Kidney (tissue), 14 donors: ENCODE measurements around the gene TTC6. TPM values are rescaled to one million over a fixed set of nuclear protein-coding genes. Genes with fewer than 3 reads are reported as not detected.

Experiments used
- DNase-seq, 5 donors: peaks; one replicate each; pipeline ENCODE4 v3.0.0-alpha.2; 2013 to 2020
- FAIRE-seq: peaks from 2 replicates; lab custom pipeline; 2012; peaks lifted over from hg19 to GRCh38; lab: Jason Lieb, UNC
- H3K27ac ChIP-seq, 2 donors: one replicate each; pipeline ENCODE4 v1.7.0; 2013; ENCODE audit warnings: low read depth in 2 of 2, low read length in 2 of 2, inconsistent platforms in 1 of 2
- H3K27me3 ChIP-seq: one replicate; pipeline ENCODE4 v1.7.1; 2013; ENCODE audit warnings: low read length, inconsistent platforms; ENCODE audit not compliant: control insufficient read depth, insufficient read depth
- H3K36me3 ChIP-seq, 3 donors: one replicate each; pipeline versions ENCODE4 v1.7.0 to v1.7.1; 2013; ENCODE audit warnings: low read length in 3 of 3, control low read depth in 1 of 3, inconsistent platforms in 1 of 3; ENCODE audit not compliant: insufficient read depth in 3 of 3, control insufficient read depth in 2 of 3
- H3K4me1 ChIP-seq, 3 donors: one replicate each; pipeline versions ENCODE4 v1.7.0 to v1.7.1; 2013; ENCODE audit warnings: low read length in 3 of 3, inconsistent platforms in 1 of 3, low read depth in 1 of 3; ENCODE audit not compliant: control insufficient read depth in 2 of 3, insufficient read depth in 2 of 3
- H3K4me3 ChIP-seq, 3 donors: one replicate each; pipeline versions ENCODE4 v1.7.0 to v1.8.1; 2013; ENCODE audit warnings: low read length in 3 of 3, control low read depth in 1 of 3, inconsistent platforms in 1 of 3
- H3K9ac ChIP-seq, 3 donors: one replicate each; pipeline versions ENCODE4 v1.7.0 to v1.7.1; 2013; ENCODE audit warnings: low read length in 3 of 3, control low read depth in 1 of 3, inconsistent platforms in 1 of 3
- H3K9me3 ChIP-seq, 3 donors: one replicate each; pipeline versions ENCODE4 v1.7.0 to v1.7.1; 2013; ENCODE audit warnings: low read length in 3 of 3, control low read depth in 1 of 3, inconsistent platforms in 1 of 3; ENCODE audit not compliant: control insufficient read depth in 2 of 3, insufficient read depth in 1 of 3
- CTCF ChIP-seq: IDR thresholded peaks from 3 replicates; pipeline ENCODE4 v1.5.1; 2012; ENCODE audit warnings: mild to moderate bottlenecking, moderate library complexity, borderline replicate concordance; ENCODE audit not compliant: insufficient read depth; ENCODE audit errors: extremely low read depth
- intact Hi-C: fragments of 100-400 bp; cut with DNase I; formaldehyde crosslinking; loops from one replicate; pipeline ENCODE4 v1.11.1; 2022
- polyA plus RNA-seq: library from polyadenylated mRNA; stranded (reverse); fragments of 350-450 nt; fragmentation: Illumina TruSeq; extraction: RNeasy Lipid Tissue Mini Kit (QIAGEN cat#74804); gene quantifications from one replicate; pipeline ENCODE4 v1.2.3, GENCODE V29; 2014; ENCODE audit warnings: low read depth, low replicate concordance; ENCODE audit not compliant: insufficient read depth
- total RNA-seq: library from RNA; stranded (reverse); fragmentation: NEBNext Ultra II Directional; extraction: Animal tissue kit (Norgen Biotek cat#: 25700); gene quantifications from one replicate; pipeline ENCODE4 v1.2.1, GENCODE V29; 2021
- donor health status: control.
- donor health status: control.
- donor health status: control.
- donor health status: control.
- donor health status: control.
- donor health status: DM: yes; HTN: yes; CAD: no.
- donor health status: Normal renal cell carcinoma (clear cell type).

TTC6 gene
- total and polyA plus RNA-seq, 2 donors from 2014 or later = not detected

DNA sequence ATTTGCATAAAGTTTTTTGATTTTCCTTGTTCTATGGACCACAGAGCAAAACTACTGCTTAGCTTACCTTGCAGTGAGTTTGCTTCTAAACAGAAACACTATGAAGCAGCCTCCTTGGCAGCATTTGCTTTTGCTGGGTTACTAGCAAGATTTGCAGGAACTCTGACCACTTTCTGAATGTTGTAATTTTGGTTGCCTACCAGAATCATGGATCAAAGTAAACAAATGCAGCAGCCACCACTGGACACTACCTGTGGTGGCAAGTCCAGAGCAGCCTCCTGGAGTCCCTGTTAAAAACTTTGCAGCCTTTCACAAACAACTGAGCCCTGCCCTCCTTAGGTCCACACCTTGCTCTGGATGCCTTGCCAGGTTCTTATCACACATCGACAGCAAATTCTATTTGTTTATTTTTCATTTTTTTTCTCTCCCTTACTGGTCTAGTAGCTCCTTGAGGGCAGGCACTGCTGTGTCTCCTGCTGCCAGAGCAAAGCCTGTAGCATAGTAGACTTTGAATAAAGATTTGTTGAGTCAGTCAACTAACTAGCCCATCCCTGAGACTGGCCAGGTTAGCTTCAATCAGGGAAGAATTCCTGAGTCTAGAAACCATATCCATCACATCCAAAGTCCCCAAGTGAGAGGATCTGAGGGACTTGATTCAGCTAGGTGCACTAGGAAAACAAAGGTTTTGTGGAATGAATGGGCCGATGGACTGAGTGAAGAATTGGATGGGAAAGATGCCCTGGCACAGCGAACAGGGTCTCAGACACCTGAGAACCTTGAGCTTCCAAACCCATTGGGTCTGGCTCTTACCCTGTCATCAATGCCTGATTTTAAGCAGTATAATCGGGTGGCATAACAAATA is 5.7 kb downstream of the TTC6 start:
- intact Hi-C loops = no loop called here
- Histone ChIP-seq H3K9ac (no peak overlapping the region), H3K4me1 (peaks cover 0 to 3% (median 0%) of the 10 kb centered on the region in 3 donors), H3K36me3 (no peaks in the 10 kb centered on the region), H3K27me3 (peaks cover 91% of the 10 kb centered on the region), H3K9me3 (no peaks in the 10 kb centered on the region), H3K27ac (no peak overlapping the region), H3K4me3 (no peak overlapping the region)
- peak in 1 of 5 donors; percentile 17 for DNase-seq
- no peak for FAIRE-seq
- TF ChIP-seq CTCF = no peak

- no peak overlapping the region for H3K9ac ChIP-seq
- DNase-seq (peak in 1 of 5 donors; percentile 8), FAIRE-seq (no peak)
- peaks cover 86% of the 10 kb centered on the region for H3K27me3 ChIP-seq
- no peak overlapping the region for H3K27ac ChIP-seq
- H3K9me3 ChIP-seq = no peaks in the 10 kb centered on the region
- intact Hi-C loops = no loop called here
- TF ChIP-seq CTCF = no peak
- no peak overlapping the region for H3K4me3 ChIP-seq
- H3K4me1 ChIP-seq = peaks cover 0 to 3% (median 0%) of the 10 kb centered on the region in 3 donors
- no peaks in the 10 kb centered on the region for H3K36me3 ChIP-seq
Measured at GRCh38 chr14:37601865-37602264, 6.4 kb downstream of the TTC6 start.

- Histone ChIP-seq H3K4me3 (no peak overlapping the region), H3K9ac (no peak overlapping the region), H3K9me3 (no peaks in the 10 kb centered on the region), H3K27ac (no peak overlapping the region), H3K4me1 (peaks cover 0 to 3% (median 0%) of the 10 kb centered on the region in 3 donors), H3K36me3 (no peaks in the 10 kb centered on the region), H3K27me3 (peaks cover 77% of the 10 kb centered on the region)
- peak in 2 of 5 donors; percentile 14 for DNase-seq
- FAIRE-seq = no peak
- TF ChIP-seq CTCF = no peak
- intact Hi-C loops = no loop called here
Measured at GRCh38 chr14:37602605-37603453, 7.4 kb downstream of the TTC6 start.
